HG03439 (cell line): Measurements from ENCODE around the gene ITIH6.
A peak's percentile ranks its signal among the peaks of the same experiment; 100 is the strongest.
"Not testable (repeated sequence)": the region's sequence is repeated elsewhere in the genome, so short reads cannot be mapped to it uniquely, and the experiment has no call there.

Experiments used
- ATAC-seq: cut with Tn5 transposase; IDR thresholded peaks from one replicate; pipeline ENCODE4 v1.9.1; 2021; ENCODE audit warnings: mild to moderate bottlenecking, moderate library complexity; ENCODE audit not compliant: unreplicated experiment

Gene ITIH6

DNA sequence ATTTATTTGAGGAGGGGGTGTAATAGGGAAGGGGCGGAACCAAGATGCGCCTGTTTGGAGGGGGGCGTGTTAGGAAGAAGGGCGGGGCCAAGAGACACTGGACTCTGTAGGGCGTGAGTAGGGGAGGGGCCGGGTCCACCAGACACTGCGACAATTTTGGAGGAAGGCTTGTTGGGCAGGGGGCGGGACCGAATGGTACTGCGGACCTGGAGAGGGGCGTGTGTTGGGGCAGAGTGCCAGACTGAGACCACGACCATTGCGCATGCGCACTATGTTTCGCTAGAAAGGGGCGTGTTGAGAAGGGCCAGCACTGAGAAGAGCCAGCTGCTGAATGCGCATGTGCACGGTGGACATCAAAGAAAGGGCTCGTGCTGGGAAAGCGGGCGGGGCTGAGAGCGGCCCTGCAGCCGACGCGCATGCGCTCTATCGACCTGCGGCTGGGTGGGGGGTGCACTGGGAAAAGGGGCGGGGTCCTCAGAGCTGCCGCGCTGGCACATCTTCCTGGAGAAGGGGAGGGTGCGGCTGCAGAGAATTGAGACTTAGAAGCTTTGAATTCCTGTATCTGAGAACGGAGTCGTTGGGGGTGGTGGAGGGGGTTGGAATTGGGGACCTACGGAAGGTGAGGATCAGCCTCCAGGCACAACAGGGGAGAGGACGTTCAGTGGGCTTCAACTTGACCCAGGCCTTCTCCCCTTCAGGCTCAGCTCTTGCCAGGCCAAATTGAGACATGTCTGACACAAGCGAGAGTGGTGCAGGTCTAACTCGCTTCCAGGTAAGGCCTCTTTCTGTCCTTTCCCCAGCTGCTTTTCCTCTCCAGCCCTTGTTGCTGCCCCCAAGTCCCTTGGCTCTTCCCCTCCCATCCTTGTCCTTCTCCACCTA is 10.8 kb upstream of the ITIH6 start:
- peak; percentile 94 for ATAC-seq

GRCh38 chrX:54808109-54808604 is 10.1 kb upstream of the ITIH6 start:
- ATAC-seq: peak; percentile 25

DNA sequence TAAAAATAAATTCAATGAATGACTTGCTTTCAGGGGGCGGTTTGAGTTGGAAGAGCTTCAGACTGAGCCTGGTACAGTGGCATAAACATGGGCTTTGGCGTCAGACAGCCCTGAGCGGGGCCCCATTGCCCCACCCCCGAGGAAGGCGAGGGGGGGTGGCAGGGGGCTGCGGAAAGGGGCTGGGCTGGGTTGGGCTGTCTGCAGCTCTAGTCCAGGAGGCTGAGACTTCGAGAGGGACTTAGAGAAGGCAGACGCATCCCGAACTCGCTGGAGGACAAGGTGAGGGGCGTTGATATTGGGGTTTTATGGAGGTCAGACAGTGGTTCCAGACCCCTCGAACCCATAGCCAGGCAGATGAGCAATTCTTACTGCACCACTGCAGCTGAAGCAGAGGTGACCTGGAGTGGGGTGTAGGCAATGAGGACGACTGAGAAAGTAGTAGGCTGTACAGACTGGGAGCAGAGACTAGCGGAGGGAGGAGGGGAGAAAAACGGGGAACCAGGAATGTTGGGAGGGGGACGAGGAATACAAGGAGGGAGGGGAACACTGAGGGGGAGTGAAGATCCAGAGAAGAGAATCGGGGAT is 9.6 kb upstream of the ITIH6 start, which contains the start of gene MAGED2:
MAGED2 (plus strand) TSS at position 222 of the 585 bp plus-strand sequence. CDS start 1,587 bp downstream, outside the sequence.
- ATAC-seq: no peak

DNA sequence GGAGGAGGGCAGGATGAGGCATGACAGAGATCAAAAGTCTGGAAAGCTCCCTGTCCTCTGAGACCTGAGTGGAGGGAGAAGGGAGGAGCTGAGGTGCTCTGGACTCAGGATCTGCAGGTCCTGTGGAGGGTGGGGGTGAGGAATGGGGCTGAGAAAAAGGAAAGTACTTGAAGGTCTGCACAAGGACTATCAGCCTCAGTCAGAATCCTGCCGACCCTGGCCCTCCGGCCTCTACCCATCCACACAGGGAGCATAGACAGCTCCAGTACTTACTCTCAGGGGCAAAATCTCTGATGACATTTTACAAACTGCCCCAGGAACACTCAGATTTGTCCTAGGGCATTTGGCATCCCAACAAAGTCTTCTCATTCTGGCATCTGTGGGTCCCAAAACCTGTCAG is 991 bp upstream of the ITIH6 start:
- no peak for ATAC-seq

DNA sequence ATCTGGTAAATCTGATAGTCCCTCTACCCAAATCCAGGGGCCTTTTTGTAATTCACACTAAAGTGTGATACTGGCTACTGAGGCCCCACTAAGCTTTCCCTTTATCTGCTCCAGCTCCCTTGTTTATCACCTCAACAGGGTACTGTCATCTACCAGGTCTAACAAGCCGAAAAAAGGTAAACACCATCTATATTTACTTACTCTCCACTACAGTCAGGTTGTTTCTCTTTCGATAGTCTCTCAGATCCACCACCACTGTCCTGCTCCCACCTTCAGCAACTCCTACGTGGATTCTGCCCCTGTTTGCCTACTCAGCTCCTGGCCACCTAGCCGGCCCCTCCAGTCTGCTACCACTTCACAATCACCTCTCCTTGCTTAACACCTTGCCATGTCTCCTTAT is 3.3 kb downstream of the ITIH6 start:
- ATAC-seq: no peak

- ATAC-seq: no peak
These were observed 4.0 kb downstream of the ITIH6 start for GRCh38 chrX:54794028-54794427.

GRCh38 chrX:54789405-54789804 is 8.7 kb downstream of the ITIH6 start:
- not testable (repeated sequence) for ATAC-seq

- no peak for ATAC-seq
These were observed 9.6 kb downstream of the ITIH6 start for GRCh38 chrX:54788446-54788845.

DNA sequence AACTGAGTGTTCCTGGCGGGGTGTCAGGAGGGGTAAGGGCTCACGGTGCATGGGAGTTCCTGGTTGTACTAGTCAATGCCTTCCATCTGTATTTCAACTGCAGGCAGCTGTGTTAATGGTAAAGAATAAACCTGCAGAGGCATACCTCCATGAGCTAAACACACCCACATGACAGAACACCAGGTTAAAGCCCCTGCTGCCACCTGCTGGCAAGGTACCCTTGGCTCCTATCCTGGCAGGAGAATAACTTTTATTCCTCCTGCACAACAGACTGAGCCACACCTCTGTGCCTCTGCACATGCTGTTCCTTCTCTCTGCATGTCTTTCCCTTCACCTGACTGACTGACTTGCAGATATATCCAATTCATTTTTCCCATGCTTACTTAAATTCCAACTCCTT is 11.1 kb downstream of the ITIH6 start:
- ATAC-seq: no peak

DNA sequence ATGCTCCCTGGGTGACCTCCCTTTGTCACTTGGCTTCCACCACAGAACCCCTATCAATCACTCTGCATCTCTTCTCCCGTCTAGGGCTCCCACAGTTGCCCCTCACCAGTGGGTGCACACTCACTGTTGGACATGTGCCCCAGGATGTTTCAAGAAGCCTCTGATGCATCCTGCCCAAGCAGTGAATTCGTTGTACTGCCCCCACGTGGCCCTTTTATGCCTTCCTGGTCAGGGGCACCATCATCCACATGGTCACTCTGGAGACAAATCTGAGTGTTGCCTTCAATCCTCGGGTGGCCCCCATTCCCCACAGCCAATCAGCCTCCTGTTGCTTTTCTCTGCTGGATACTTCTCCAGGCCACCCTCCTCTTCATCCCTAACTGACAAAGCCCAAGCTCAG is 12.2 kb downstream of the ITIH6 start:
- no peak for ATAC-seq

- ATAC-seq: no peak
These were observed 20.9 kb downstream of the ITIH6 start for GRCh38 chrX:54776987-54777672.

- no peak for ATAC-seq
These were observed 22.0 kb downstream of the ITIH6 start for GRCh38 chrX:54776061-54776460.

DNA sequence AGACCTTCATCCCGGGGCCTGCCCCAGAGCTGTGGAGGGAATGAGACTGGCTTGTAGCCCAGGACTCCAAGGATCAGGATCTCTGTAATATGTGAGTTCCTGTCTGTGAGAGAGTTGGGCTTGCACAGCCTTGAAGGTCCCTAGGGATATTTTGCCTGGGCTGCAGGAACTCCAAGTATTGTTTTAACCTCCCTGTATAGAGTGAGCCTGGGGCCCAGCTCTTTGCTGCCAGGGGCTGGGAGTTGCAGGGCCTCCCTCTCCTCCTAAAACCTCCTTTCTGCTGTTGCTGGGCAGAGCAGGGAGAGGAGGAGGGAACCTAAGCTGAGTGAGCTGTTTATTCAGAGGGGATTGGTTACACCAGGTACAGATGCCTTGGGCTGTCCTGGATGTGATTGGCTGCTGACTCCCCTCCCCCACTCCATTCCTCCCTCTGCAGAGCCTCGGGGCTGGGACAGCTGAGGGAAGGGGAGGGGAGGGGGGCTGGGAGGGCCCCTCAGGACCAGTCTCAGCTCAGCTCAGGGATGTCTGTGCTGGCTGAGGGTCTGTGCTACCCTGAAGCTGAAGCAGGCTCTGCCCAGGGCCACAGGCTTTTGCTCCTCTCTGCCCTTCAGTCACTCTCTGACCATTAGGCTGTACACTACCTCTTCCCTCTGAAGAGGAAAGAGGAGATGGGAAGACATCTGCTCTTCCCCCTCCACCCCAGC is 23.5 kb downstream of the ITIH6 start:
- ATAC-seq: not testable (repeated sequence)

GRCh38 chrX:54758114-54759055 is 39.7 kb downstream of the ITIH6 start:
- no peak for ATAC-seq

DNA sequence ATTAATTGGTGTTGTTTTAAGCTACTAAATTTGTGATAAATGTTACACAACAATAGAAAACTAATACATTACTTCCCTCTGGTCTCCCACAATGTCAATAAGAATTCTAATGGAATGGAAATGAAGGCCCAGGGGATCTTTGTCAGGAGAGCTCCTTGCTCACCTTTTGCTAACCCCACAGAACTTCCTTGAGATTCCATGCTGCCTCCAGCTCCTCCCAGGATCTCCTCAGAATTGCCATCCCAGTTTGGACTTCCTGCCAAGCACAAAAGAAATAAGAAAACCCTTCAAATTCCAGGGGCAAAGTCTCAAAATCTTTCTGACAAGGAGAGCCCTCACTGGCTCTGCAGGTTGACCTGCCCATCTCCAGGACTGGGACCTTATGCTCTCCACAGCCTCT is 43.2 kb downstream of the ITIH6 start:
- ATAC-seq: no peak

GRCh38 chrX:54748626-54749025 is 49.4 kb downstream of the ITIH6 start:
- no peak for ATAC-seq

- ATAC-seq: no peak
These were observed 50.2 kb downstream of the ITIH6 start for GRCh38 chrX:54747733-54748393.

DNA sequence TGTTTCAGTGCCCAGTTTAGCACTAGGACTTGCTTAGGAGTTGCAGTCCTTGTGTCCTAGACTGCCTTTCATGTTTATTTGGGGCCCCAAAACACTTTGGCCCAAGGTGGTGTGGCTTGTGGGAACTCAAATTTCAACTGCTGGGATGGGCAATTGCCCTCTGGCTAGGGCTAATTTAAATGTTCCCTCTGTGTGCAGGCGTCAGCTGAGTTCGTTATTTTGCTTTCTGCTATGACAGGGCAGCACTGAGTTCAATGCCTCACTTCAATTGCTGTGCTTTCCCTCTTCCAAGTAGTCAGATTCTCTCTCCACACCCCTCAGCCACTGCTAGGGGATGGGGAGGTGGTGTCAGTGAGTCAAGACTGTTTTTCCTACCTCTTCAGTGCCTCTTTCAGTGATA is 51.1 kb downstream of the ITIH6 start:
- no peak for ATAC-seq

DNA sequence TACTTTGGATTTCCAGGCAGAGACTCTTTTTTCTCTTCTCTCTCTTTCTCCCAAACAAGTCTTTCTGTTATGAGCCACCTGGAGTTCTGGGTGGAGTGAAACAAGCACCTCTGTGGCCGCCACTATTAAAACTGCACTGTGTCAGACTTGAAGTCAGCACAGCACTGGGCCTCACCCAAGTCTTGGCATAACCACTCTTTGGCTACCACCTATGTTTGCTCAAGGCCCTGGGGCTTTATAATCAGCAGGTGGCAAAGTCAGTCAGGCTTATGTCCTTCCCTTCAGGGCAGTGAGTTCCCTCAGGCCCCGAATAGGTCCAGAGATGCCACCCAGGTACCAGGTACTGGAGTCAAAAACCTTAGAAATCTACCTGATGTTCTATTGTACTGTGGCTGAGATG is 52.4 kb downstream of the ITIH6 start:
- ATAC-seq: no peak
